H9 (cell line): ENCODE measurements around the gene EFNB2. TPM values are rescaled to one million over a fixed set of nuclear protein-coding genes. Genes with fewer than 3 reads are reported as not detected.

Experiments used
- DNase-seq: peaks from one replicate; pipeline ENCODE4 v3.0.0-alpha.2; 2017
- H2AFZ ChIP-seq: one replicate; pipeline ENCODE4 v1.6.1; 2013; ENCODE audit warnings: mild to moderate bottlenecking, low read length, control low read depth, moderate library complexity
- H2AK5ac ChIP-seq: 2 replicates; pipeline ENCODE4 v1.6.1; 2013; ENCODE audit warnings: low read length, control low read depth, mixed read lengths; ENCODE audit not compliant: insufficient read length
- H2BK120ac ChIP-seq: one replicate; pipeline ENCODE4 v1.6.1; 2013; ENCODE audit warnings: low read depth, mild to moderate bottlenecking, low read length, control low read depth, inconsistent platforms; ENCODE audit not compliant: poor library complexity, severe bottlenecking
- H2BK12ac ChIP-seq: 2 replicates; pipeline ENCODE4 v1.6.1; 2013; ENCODE audit warnings: low read length, control low read depth, mixed read lengths, low read depth; ENCODE audit not compliant: insufficient read length
- H2BK15ac ChIP-seq: 2 replicates; pipeline ENCODE4 v1.6.1; 2013; ENCODE audit warnings: low read depth, low read length, control low read depth
- H2BK20ac ChIP-seq: one replicate; pipeline ENCODE4 v1.6.1; 2013; ENCODE audit warnings: low read depth, mild to moderate bottlenecking, low read length, control low read depth, inconsistent platforms; ENCODE audit not compliant: poor library complexity, severe bottlenecking
- H2BK5ac ChIP-seq: 2 replicates; pipeline ENCODE4 v1.6.1; 2013; ENCODE audit warnings: low read length, control low read depth, mixed read lengths; ENCODE audit not compliant: insufficient read length
- H3K14ac ChIP-seq: 2 replicates; pipeline ENCODE4 v1.6.1; 2013; ENCODE audit warnings: low read length, control low read depth; ENCODE audit not compliant: insufficient read depth
- H3K18ac ChIP-seq: 2 replicates; pipeline ENCODE4 v1.6.1; 2013; ENCODE audit warnings: low read depth, mild to moderate bottlenecking, mixed read lengths, low read length, control low read depth; ENCODE audit not compliant: insufficient read length
- H3K23ac ChIP-seq: 2 replicates; pipeline ENCODE4 v1.6.1; 2013; ENCODE audit warnings: low read length, control low read depth, mixed read lengths, low read depth; ENCODE audit not compliant: insufficient read length
- H3K23me2 ChIP-seq: 2 replicates; pipeline ENCODE4 v1.6.1; 2013; ENCODE audit warnings: low read depth, mild to moderate bottlenecking, mixed read lengths, low read length, control low read depth; ENCODE audit not compliant: insufficient read length, poor library complexity, severe bottlenecking
- H3K27ac ChIP-seq: 2 replicates; pipeline ENCODE4 v1.5.1; 2013; ENCODE audit warnings: low read length, control low read depth, mixed read lengths, low read depth; ENCODE audit not compliant: insufficient read length
- H3K27me3 ChIP-seq: 2 replicates; pipeline ENCODE4 v1.6.1; 2013; ENCODE audit warnings: low read length, control low read depth, inconsistent platforms; ENCODE audit not compliant: insufficient read depth
- H3K4ac ChIP-seq: 2 replicates; pipeline ENCODE4 v1.6.1; 2013; ENCODE audit warnings: low read depth, mild to moderate bottlenecking, control low read depth, inconsistent platforms, low read length, moderate library complexity
- H3K4me1 ChIP-seq: 2 replicates; pipeline ENCODE4 v1.6.1; 2013; ENCODE audit warnings: low read length, control low read depth, inconsistent platforms; ENCODE audit not compliant: insufficient read depth
- H3K4me2 ChIP-seq: 2 replicates; pipeline ENCODE4 v1.6.1; 2013; ENCODE audit warnings: low read length, control low read depth, mixed read lengths; ENCODE audit not compliant: insufficient read length, insufficient read depth
- H3K56ac ChIP-seq: 2 replicates; pipeline ENCODE4 v1.6.1; 2013; ENCODE audit warnings: low read depth, mild to moderate bottlenecking, mixed read lengths, low read length, control low read depth; ENCODE audit not compliant: insufficient read length
- H3K79me1 ChIP-seq: 2 replicates; pipeline ENCODE4 v1.6.1; 2013; ENCODE audit warnings: low read depth, mild to moderate bottlenecking, moderate library complexity, low read length, control low read depth, inconsistent platforms; ENCODE audit not compliant: insufficient read depth, poor library complexity, severe bottlenecking
- H3K79me2 ChIP-seq: 2 replicates; pipeline ENCODE4 v1.6.1; 2013; ENCODE audit warnings: low read length, control low read depth, inconsistent platforms; ENCODE audit not compliant: insufficient read depth
- H3K9ac ChIP-seq: 2 replicates; pipeline ENCODE4 v1.6.1; 2013; ENCODE audit warnings: low read length, control low read depth, mixed read lengths; ENCODE audit not compliant: insufficient read length; ENCODE audit errors: extremely low read depth
- H3K9me3 ChIP-seq: one replicate; pipeline ENCODE4 v1.6.1; 2013; ENCODE audit warnings: low read depth, low read length, inconsistent platforms; ENCODE audit not compliant: control insufficient read depth
- H3T11ph ChIP-seq: one replicate; pipeline ENCODE4 v1.6.1; 2013; ENCODE audit warnings: mild to moderate bottlenecking, low read length, control low read depth, inconsistent platforms
- H4K20me1 ChIP-seq: one replicate; pipeline ENCODE4 v1.6.1; 2013; ENCODE audit not compliant: control insufficient read depth, insufficient read length, insufficient read depth
- H4K5ac ChIP-seq: 2 replicates; pipeline ENCODE4 v1.6.1; 2013; ENCODE audit warnings: low read depth, mild to moderate bottlenecking, mixed read lengths, low read length, control low read depth; ENCODE audit not compliant: insufficient read length
- H4K8ac ChIP-seq: replicated peaks from 2 replicates; pipeline ENCODE4 v1.6.1; 2013; ENCODE audit warnings: low read length, control low read depth, mixed read lengths, low read depth; ENCODE audit not compliant: insufficient read length
- H4K91ac ChIP-seq: 2 replicates; pipeline ENCODE4 v1.6.1; 2013; ENCODE audit warnings: low read depth, mild to moderate bottlenecking, moderate library complexity, mixed read lengths, low read length, control low read depth; ENCODE audit not compliant: insufficient read length
- H3K27ac Mint-ChIP-seq, 3 experiments: 2 replicates in 2 of 3; 3 replicates in 1 of 3; pipeline ENCODE4 v1.8.0; 2020 to 2021; ENCODE audit warnings: mixed read lengths in 3 of 3, mild to moderate bottlenecking in 1 of 3, moderate library complexity in 1 of 3
- H3K27me3 Mint-ChIP-seq: 2 replicates; pipeline ENCODE4 v1.8.0; 2021; ENCODE audit warnings: low read depth, mild to moderate bottlenecking, moderate library complexity, mixed read lengths
- H3K36me3 Mint-ChIP-seq, 3 experiments: 2 replicates in 2 of 3; 3 replicates in 1 of 3; pipeline ENCODE4 v1.8.0; 2020 to 2021; ENCODE audit warnings: low read depth in 3 of 3, mixed read lengths in 3 of 3; ENCODE audit not compliant: insufficient read depth in 1 of 3
- H3K4me1 Mint-ChIP-seq, 2 experiments: 2 replicates each; pipeline ENCODE4 v1.8.0; 2020; ENCODE audit warnings: mixed read lengths in 2 of 2
- H3K4me3 Mint-ChIP-seq, 2 experiments: 2 replicates in 1 of 2; 3 replicates in 1 of 2; pipeline ENCODE4 v1.8.0; 2020 to 2021; ENCODE audit warnings: mild to moderate bottlenecking in 2 of 2, mixed read lengths in 2 of 2, moderate library complexity in 1 of 2
- H3K9me3 Mint-ChIP-seq, 2 experiments: 2 replicates in 1 of 2; 3 replicates in 1 of 2; pipeline ENCODE4 v1.8.0; 2020; ENCODE audit warnings: mild to moderate bottlenecking in 2 of 2, mixed read lengths in 2 of 2, moderate library complexity in 1 of 2
- WGBS: extraction: QIAGEN DNeasy Blood & Tissue Kit; methylation state at CpG from one replicate; pipeline ENCODE4 v1.1.7; 2013; ENCODE audit warnings: missing lambda C conversion rate, low lambda C conversion rate, mixed read lengths; ENCODE audit not compliant: insufficient read length; ENCODE audit errors: extremely low coverage; 5-methylcytosine and 5-hydroxymethylcytosine counted together
- total RNA-seq: library from RNA; stranded (reverse); gene quantifications from 2 replicates; pipeline ENCODE4 v1.2.1, GENCODE V29; 2021
- TF ChIP-seq, protein P1 (sequence below): fragments of 200-600 bp; sonication (generic); conservative IDR thresholded peaks from 3 replicates; pipeline ENCODE4 v1.8.0; 2021; ENCODE audit warnings: antibody characterized with exemption, mild to moderate bottlenecking

Gene EFNB2
- total RNA-seq, 1 experiment from 2014 or later: 12.7 TPM

- no CpG with 5 or more reads among the region's 7 CpGs for WGBS
- H3K4me2 ChIP-seq: no peak overlapping the region
Observed at GRCh38 chr13:106466691-106467426, 68.6 kb downstream of the EFNB2 start.

More at GRCh38 chr13:106466691-106467426, 68.6 kb downstream of the EFNB2 start:
- no peak for DNase-seq
- Mint-ChIP-seq H3K4me1 (peaks cover 16 to 19% of the 10 kb centered on the region in 2 experiments), H3K9me3 (no peaks in the 10 kb centered on the region), H3K27ac (no peak overlapping the region), H3K27me3 (peaks cover 2% of the 10 kb centered on the region; the same call in 1 of the 2 replicates), H3K36me3 (no peaks in the 10 kb centered on the region), H3K4me3 (no peak overlapping the region)
- Histone ChIP-seq H2AK5ac (no peak overlapping the region), H2BK15ac (no peak overlapping the region), H2BK5ac (no peak overlapping the region), H4K5ac (no peak overlapping the region), H3K23ac (no peak overlapping the region), H2BK120ac (no peak overlapping the region), H3K27ac (no peak overlapping the region), H3K9ac (no peak overlapping the region), H3K23me2 (no peaks in the 10 kb centered on the region), H3K14ac (no peak overlapping the region), H3K4me1 (no peaks in the 10 kb centered on the region), H2BK12ac (no peak overlapping the region), H2AFZ (no peak overlapping the region), H4K8ac (no peak overlapping the region), H3K9me3 (no peaks in the 10 kb centered on the region), H3K4ac (no peak overlapping the region), H3T11ph (no peak overlapping the region), H3K18ac (no peak overlapping the region), H3K56ac (no peak overlapping the region), H2BK20ac (no peak overlapping the region), H4K91ac (no peak overlapping the region), H3K79me1 (no peaks in the 10 kb centered on the region), H3K27me3 (no peaks in the 10 kb centered on the region), H4K20me1 (no peaks in the 10 kb centered on the region), H3K79me2 (no peaks in the 10 kb centered on the region)
- TF ChIP-seq, protein P1, sequence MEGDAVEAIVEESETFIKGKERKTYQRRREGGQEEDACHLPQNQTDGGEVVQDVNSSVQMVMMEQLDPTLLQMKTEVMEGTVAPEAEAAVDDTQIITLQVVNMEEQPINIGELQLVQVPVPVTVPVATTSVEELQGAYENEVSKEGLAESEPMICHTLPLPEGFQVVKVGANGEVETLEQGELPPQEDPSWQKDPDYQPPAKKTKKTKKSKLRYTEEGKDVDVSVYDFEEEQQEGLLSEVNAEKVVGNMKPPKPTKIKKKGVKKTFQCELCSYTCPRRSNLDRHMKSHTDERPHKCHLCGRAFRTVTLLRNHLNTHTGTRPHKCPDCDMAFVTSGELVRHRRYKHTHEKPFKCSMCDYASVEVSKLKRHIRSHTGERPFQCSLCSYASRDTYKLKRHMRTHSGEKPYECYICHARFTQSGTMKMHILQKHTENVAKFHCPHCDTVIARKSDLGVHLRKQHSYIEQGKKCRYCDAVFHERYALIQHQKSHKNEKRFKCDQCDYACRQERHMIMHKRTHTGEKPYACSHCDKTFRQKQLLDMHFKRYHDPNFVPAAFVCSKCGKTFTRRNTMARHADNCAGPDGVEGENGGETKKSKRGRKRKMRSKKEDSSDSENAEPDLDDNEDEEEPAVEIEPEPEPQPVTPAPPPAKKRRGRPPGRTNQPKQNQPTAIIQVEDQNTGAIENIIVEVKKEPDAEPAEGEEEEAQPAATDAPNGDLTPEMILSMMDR: no peak
